Measurements from ENCODE around the gene C1QTNF3. TPM values are rescaled to one million over a fixed set of nuclear protein-coding genes. Genes with fewer than 3 reads are reported as not detected.

Gene C1QTNF3
- total RNA-seq, 1 experiment from 2014 or later, result 2.1 TPM

DNA sequence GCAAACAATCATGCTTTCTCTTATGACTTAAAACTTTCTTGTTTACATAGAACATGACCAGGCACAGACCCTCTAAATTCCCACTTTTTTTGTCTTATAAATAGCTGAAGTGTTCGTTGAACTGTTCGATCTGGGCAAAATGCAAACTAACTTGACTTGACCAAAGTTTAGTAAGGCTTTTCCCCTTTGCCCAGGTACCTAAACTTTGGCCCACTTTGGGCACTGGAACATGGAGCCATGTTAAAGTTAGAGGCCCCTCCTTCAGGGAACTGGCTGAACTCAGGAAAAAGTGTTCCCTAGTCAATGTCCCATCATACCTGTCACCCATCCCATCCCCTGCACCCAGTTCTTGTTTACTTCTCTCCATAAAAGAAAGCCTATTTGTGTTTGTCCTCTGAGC lies 25.8 kb downstream of the C1QTNF3 start (continued):
- TF ChIP-seq NFATC4 (CRISPR knock-in tag; IDR thresholded peaks at IDR 0.05), result no peak
- TF ChIP-seq, protein P1, sequence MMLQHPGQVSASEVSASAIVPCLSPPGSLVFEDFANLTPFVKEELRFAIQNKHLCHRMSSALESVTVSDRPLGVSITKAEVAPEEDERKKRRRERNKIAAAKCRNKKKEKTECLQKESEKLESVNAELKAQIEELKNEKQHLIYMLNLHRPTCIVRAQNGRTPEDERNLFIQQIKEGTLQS (CRISPR knock-in tag; conservative IDR thresholded peaks at IDR 0.05), result no peak
- no peak for TF ChIP-seq KAT7 (CRISPR knock-in tag; IDR thresholded peaks at IDR 0.05; ENCODE audit: borderline replicate concordance)
- TF ChIP-seq, protein P2, sequence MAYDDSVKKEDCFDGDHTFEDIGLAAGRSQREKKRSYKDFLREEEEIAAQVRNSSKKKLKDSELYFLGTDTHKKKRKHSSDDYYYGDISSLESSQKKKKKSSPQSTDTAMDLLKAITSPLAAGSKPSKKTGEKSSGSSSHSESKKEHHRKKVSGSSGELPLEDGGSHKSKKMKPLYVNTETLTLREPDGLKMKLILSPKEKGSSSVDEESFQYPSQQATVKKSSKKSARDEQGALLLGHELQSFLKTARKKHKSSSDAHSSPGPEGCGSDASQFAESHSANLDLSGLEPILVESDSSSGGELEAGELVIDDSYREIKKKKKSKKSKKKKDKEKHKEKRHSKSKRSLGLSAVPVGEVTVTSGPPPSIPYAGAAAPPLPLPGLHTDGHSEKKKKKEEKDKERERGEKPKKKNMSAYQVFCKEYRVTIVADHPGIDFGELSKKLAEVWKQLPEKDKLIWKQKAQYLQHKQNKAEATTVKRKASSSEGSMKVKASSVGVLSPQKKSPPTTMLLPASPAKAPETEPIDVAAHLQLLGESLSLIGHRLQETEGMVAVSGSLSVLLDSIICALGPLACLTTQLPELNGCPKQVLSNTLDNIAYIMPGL (CRISPR knock-in tag; IDR thresholded peaks at IDR 0.05), result no peak
- TF ChIP-seq ELF4 (CRISPR knock-in tag; IDR thresholded peaks at IDR 0.05; ENCODE audit: low read depth), result no peak
- TF ChIP-seq HMGA2 (CRISPR knock-in tag; IDR thresholded peaks at IDR 0.05), result no peak
- TF ChIP-seq OVOL2 (CRISPR knock-in tag; IDR thresholded peaks at IDR 0.05; ENCODE audit: borderline replicate concordance), result no peak
- TF ChIP-seq NR3C1 (CRISPR knock-in tag; conservative IDR thresholded peaks at IDR 0.05; ENCODE audit: low read depth), result no peak

DNA sequence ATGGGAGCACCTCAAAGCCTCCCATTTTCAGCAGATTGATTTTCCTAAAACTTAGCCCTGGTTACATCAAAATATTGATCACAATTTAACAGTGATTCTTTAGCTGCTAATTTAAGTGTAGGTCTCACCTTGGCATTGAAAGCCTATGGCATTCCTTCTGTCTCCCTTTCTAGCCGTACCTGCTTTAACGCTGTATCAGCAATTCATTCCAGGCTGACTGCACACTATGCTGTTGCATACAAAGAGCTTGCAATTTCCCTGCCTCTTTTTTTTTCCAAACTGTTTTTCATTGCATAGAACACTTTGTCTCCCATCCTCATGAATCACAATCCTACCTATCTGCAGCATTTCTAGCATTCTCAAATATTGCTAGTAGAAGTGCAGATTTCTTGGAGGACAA lies 26.3 kb downstream of the C1QTNF3 start:
- ChIA-PET POLR2A (no interaction called here), CTCF (no interaction called here)
- ATAC-seq, result no peak
- DNase-seq (ENCODE audit: low spot score), result no peak
- H3K9me3 Mint-ChIP-seq, result peaks cover 9% of the 10 kb centered on the region
- H3K27me3 Mint-ChIP-seq (ENCODE audit: low read depth), result no peaks in the 10 kb centered on the region
- TF ChIP-seq ZNF219 (CRISPR knock-in tag; IDR thresholded peaks at IDR 0.05; ENCODE audit: borderline replicate concordance) (no peak), ZNF423 (CRISPR knock-in tag; IDR thresholded peaks at IDR 0.05) (no peak), ZNF232 (CRISPR knock-in tag; IDR thresholded peaks at IDR 0.05) (no peak), ESRRA (CRISPR knock-in tag; IDR thresholded peaks at IDR 0.05; ENCODE audit: borderline replicate concordance) (no peak), ZNF317 (CRISPR knock-in tag; IDR thresholded peaks at IDR 0.05; ENCODE audit: borderline replicate concordance, low read depth) (no peak), NR3C1 (CRISPR knock-in tag; conservative IDR thresholded peaks at IDR 0.05; ENCODE audit: low read depth) (no peak)
- TF ChIP-seq, protein P3, sequence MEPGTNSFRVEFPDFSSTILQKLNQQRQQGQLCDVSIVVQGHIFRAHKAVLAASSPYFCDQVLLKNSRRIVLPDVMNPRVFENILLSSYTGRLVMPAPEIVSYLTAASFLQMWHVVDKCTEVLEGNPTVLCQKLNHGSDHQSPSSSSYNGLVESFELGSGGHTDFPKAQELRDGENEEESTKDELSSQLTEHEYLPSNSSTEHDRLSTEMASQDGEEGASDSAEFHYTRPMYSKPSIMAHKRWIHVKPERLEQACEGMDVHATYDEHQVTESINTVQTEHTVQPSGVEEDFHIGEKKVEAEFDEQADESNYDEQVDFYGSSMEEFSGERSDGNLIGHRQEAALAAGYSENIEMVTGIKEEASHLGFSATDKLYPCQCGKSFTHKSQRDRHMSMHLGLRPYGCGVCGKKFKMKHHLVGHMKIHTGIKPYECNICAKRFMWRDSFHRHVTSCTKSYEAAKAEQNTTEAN (CRISPR knock-in tag; IDR thresholded peaks at IDR 0.05), result no peak
- TF ChIP-seq, protein P4, sequence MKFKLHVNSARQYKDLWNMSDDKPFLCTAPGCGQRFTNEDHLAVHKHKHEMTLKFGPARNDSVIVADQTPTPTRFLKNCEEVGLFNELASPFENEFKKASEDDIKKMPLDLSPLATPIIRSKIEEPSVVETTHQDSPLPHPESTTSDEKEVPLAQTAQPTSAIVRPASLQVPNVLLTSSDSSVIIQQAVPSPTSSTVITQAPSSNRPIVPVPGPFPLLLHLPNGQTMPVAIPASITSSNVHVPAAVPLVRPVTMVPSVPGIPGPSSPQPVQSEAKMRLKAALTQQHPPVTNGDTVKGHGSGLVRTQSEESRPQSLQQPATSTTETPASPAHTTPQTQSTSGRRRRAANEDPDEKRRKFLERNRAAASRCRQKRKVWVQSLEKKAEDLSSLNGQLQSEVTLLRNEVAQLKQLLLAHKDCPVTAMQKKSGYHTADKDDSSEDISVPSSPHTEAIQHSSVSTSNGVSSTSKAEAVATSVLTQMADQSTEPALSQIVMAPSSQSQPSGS (CRISPR knock-in tag; IDR thresholded peaks at IDR 0.05; ENCODE audit: borderline replicate concordance, low read depth), result no peak
- TF ChIP-seq, protein P5, sequence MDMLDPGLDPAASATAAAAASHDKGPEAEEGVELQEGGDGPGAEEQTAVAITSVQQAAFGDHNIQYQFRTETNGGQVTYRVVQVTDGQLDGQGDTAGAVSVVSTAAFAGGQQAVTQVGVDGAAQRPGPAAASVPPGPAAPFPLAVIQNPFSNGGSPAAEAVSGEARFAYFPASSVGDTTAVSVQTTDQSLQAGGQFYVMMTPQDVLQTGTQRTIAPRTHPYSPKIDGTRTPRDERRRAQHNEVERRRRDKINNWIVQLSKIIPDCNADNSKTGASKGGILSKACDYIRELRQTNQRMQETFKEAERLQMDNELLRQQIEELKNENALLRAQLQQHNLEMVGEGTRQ (CRISPR knock-in tag; IDR thresholded peaks at IDR 0.05), result no peak
- no peak overlapping the region for H3K4me3 Mint-ChIP-seq
- peaks cover 5% of the 10 kb centered on the region for H3K4me1 Mint-ChIP-seq
- H3K36me3 Mint-ChIP-seq, result no peaks in the 10 kb centered on the region
- no peak overlapping the region for H3K27ac Mint-ChIP-seq

DNA sequence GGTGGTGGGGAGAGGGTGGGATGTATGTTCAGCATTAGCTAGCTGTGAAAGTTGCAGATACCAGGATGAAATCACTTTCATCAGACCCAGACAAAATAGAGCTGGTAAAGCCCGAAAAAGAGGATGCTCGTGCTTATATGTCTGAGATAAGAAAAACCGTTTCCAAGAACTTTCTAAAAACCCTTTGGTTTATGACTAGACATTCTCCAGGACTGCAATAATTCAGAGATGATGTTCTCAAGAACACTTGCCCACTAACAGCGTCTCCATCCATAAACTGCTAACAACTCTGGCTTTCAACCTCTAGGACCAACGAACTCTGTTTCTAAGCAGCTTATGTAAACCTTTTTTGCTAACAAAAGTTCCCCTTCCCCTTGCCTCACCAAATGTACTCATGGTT lies 26.8 kb downstream of the C1QTNF3 start:
- H3K9me3 Mint-ChIP-seq, result peaks cover 9% of the 10 kb centered on the region
- H3K4me3 Mint-ChIP-seq, result no peak overlapping the region
- H3K27ac Mint-ChIP-seq, result no peak overlapping the region
- DNase-seq (ENCODE audit: low spot score) (no peak), ATAC-seq (no peak)
- ChIA-PET POLR2A (no interaction called here), CTCF (no interaction called here)
- peaks cover 3% of the 10 kb centered on the region for H3K4me1 Mint-ChIP-seq
- no peaks in the 10 kb centered on the region for H3K36me3 Mint-ChIP-seq
- no peaks in the 10 kb centered on the region for H3K27me3 Mint-ChIP-seq (ENCODE audit: low read depth)
- no peak for TF ChIP-seq TEAD4 (CRISPR knock-in tag; IDR thresholded peaks at IDR 0.05)
- TF ChIP-seq, protein P6, sequence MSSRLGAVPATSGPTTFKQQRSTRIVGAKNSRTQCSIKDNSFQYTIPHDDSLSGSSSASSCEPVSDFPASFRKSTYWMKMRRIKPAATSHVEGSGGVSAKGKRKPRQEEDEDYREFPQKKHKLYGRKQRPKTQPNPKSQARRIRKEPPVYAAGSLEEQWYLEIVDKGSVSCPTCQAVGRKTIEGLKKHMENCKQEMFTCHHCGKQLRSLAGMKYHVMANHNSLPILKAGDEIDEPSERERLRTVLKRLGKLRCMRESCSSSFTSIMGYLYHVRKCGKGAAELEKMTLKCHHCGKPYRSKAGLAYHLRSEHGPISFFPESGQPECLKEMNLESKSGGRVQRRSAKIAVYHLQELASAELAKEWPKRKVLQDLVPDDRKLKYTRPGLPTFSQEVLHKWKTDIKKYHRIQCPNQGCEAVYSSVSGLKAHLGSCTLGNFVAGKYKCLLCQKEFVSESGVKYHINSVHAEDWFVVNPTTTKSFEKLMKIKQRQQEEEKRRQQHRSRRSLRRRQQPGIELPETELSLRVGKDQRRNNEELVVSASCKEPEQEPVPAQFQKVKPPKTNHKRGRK (CRISPR knock-in tag; IDR thresholded peaks at IDR 0.05; ENCODE audit: borderline replicate concordance), result no peak
- TF ChIP-seq ZNF416 (CRISPR knock-in tag; IDR thresholded peaks at IDR 0.05), result no peak
- TF ChIP-seq SP1 (CRISPR knock-in tag; conservative IDR thresholded peaks at IDR 0.05), result no peak
- TF ChIP-seq, protein P7, sequence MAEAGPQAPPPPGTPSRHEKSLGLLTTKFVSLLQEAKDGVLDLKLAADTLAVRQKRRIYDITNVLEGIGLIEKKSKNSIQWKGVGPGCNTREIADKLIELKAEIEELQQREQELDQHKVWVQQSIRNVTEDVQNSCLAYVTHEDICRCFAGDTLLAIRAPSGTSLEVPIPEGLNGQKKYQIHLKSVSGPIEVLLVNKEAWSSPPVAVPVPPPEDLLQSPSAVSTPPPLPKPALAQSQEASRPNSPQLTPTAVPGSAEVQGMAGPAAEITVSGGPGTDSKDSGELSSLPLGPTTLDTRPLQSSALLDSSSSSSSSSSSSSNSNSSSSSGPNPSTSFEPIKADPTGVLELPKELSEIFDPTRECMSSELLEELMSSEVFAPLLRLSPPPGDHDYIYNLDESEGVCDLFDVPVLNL (CRISPR knock-in tag; IDR thresholded peaks at IDR 0.05; ENCODE audit: borderline replicate concordance, low read depth), result no peak
- TF ChIP-seq, protein P8, sequence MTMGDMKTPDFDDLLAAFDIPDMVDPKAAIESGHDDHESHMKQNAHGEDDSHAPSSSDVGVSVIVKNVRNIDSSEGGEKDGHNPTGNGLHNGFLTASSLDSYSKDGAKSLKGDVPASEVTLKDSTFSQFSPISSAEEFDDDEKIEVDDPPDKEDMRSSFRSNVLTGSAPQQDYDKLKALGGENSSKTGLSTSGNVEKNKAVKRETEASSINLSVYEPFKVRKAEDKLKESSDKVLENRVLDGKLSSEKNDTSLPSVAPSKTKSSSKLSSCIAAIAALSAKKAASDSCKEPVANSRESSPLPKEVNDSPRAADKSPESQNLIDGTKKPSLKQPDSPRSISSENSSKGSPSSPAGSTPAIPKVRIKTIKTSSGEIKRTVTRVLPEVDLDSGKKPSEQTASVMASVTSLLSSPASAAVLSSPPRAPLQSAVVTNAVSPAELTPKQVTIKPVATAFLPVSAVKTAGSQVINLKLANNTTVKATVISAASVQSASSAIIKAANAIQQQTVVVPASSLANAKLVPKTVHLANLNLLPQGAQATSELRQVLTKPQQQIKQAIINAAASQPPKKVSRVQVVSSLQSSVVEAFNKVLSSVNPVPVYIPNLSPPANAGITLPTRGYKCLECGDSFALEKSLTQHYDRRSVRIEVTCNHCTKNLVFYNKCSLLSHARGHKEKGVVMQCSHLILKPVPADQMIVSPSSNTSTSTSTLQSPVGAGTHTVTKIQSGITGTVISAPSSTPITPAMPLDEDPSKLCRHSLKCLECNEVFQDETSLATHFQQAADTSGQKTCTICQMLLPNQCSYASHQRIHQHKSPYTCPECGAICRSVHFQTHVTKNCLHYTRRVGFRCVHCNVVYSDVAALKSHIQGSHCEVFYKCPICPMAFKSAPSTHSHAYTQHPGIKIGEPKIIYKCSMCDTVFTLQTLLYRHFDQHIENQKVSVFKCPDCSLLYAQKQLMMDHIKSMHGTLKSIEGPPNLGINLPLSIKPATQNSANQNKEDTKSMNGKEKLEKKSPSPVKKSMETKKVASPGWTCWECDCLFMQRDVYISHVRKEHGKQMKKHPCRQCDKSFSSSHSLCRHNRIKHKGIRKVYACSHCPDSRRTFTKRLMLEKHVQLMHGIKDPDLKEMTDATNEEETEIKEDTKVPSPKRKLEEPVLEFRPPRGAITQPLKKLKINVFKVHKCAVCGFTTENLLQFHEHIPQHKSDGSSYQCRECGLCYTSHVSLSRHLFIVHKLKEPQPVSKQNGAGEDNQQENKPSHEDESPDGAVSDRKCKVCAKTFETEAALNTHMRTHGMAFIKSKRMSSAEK (CRISPR knock-in tag; IDR thresholded peaks at IDR 0.05; ENCODE audit: borderline replicate concordance), result no peak

Data from WTC11 (cell line).